ENCODE data around the gene MGAT4C.

Gene MGAT4C

GRCh38 chr12:85975716-85976115, 280.5 kb downstream of the MGAT4C start:
- DNase-seq (ENCODE audit: low spot score) = no peak

- no peak for DNase-seq (ENCODE audit: low spot score)
Observed at GRCh38 chr12:85971800-85972199, 284.4 kb downstream of the MGAT4C start.

DNA sequence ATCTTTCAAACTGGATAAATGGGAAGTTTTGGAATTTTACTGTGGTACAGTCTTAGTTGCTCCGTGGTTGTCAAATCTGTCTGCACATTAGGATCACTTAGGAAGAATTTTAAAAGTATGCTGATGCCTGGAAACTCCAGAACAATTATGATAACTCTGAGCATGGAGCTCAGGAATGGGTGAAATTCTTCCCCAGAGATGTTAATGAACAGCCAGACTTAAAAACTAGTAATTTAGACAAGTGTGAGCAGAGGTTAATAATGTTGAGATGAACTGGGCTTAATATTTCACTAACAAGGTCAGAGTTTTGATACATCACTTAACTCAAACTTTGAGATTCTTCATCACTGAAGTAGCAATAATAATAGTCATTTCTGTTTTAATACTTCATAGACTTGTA, 287.6 kb downstream of the MGAT4C start:
- no peak for DNase-seq (ENCODE audit: low spot score)

DNA sequence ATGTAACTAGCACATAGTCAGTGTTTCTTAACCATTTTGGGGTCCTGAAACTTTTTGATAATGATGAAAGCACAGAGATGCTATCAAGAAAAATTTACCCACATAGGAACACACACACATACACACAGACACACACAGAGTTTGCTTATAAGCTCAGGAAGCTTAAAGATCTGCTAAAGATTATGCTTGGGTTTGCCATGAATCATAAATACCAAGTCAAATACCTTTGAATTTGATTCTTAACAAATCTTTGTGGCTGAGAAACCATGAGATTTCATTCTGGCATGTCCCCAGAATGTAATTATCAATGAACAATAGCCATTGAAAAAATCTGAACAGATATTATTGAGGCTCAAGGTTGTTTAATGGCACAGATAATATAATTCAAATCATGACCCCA, 292.9 kb downstream of the MGAT4C start:
- DNase-seq (ENCODE audit: low spot score) = no peak

DNA sequence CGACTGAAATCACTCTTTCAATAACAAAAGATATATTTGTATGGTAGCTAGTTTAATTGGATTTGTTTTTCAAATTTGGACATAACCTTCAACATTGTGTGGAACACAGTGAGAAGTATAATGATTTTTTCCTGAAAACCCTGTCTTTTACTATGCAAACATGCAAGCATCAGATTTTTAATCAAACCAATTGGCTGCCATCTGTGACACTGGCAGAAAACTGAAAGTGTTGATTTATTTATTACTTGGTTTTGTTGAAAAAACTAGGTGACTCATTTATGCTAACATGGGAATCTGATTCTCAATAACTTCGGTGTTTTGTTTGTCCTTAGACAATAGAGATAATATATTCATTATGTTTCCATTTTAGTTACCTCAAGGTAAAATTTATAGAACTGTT, 300.1 kb downstream of the MGAT4C start:
- no peak for DNase-seq (ENCODE audit: low spot score)

GRCh38 chr12:85955127-85955526, 301.1 kb downstream of the MGAT4C start:
- DNase-seq (ENCODE audit: low spot score) = no peak

DNA sequence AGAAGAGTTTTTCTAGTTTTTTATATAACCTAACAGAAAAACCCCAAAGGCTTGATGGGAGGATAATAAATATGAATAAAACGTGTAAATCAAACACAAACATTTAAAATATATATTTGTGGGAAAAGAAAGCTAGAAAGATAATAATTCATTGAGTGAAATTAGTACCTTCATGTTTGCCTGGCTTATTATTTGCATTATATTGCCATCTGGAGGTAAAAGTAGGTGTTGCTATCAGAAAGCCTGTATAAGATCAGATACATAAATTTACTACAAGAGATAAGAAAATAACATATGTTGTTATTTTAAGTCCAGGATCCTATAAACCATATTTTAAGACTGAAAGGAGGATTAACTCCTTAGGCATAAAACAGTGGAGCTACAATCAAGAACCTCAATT, 304.4 kb downstream of the MGAT4C start:
- DNase-seq (ENCODE audit: low spot score) = peak; percentile 29

GRCh38 chr12:85949253-85949652, 306.9 kb downstream of the MGAT4C start:
- DNase-seq (ENCODE audit: low spot score) = no peak

DNA sequence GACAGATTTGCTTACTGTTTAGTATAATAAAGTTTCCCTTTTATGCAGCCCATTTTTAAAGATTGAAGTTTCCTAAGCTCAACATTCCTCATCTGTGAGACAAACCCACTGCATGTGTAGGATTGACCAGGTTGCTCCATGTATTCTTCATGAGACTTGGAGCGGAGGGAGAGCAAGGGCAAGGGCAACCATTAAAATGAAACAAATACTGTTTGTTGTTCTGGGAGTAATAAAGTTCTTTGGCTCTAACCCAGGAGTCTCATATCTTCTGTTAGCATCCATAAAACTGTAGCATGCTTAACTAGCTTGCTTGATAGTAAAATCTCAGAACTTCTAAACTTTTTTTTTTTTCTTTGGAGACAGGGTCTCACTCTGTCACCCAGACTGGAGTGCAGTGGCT, 307.9 kb downstream of the MGAT4C start:
- no peak for DNase-seq (ENCODE audit: low spot score)

DNA sequence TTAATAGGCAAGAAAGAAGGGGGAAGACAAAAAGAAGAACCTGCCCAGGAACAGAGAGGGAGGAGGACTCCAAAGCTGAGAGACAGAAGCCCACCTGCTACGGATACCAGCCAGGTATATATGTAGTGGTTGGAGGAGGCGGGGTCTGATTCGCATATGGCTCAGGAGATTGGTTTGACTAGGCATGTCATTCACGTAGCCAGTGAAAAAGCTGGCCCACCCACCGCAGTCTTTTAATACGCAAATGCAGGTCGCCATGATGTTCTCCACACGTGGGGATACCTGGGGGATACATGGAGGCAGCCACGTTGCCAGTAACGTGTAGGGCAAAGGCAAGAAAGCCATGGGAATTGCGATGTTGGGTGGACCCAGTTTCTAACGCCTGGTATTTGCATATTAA, 308.9 kb downstream of the MGAT4C start:
- no peak for DNase-seq (ENCODE audit: low spot score)

DNA sequence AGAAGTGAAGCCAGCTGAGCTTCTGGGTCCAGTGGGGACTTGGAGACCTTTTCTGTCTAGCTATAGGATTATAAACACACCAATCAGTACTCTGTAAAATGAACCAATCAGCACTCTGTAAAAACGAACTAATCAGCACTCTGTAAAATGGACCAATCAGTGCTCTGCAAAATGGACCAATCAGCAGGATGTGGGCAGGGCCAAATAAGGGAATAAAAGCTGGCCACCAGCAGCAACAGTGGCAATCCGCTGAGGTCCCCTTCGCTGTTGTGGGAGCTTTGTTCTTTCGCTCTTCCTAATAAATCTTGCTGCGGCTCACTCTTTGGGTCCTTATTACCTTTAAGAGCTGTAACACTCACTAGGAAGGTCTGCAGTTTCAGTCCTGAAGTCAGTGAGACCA, 309.8 kb downstream of the MGAT4C start:
- no peak for DNase-seq (ENCODE audit: low spot score)

DNA sequence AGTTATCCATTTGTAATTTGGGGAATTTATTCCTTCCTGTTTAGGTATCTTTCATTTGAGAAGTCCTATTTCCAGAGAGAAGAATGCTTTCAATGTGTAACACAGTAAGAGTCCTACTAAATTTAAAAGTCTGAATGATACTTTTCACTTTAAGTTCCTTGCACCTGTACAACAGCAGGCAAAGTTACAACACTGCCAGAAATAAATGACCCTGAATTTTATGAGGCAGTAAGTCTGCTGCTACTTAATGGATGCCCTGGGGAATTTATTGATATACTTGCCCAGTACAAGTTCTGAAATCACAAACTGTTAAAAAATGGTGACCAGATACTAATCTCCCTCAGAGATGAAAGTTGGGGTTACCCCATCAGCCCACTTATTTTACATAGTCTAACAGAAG, 329.0 kb downstream of the MGAT4C start:
- DNase-seq (ENCODE audit: low spot score) = no peak

DNA sequence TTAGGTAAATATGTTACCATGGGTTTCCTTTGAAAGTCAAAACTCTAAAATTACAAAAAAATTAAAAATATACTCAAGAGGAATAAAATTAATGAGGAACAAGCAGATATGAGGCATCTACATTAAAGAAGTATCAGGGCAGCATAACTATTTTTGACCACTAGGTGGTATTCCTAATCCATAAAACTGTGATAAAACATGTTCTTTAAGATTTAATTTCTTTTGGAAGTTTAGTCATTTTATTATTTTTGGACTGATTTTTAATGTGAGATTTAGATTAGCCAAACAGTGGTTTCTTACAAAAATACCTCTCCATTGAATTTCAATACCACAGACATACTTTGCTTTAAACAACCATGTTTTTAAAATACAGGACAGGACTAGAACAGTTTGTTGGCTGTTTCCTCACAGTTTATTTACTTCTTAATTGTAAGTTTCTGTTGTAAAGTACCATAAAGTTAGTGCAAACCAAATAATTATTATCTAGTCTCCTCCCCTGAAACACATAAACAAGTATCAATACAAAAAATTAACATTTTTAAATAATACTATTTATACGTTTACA, 332.3 kb downstream of the MGAT4C start:
- DNase-seq (ENCODE audit: low spot score) = peak; percentile 20

DNA sequence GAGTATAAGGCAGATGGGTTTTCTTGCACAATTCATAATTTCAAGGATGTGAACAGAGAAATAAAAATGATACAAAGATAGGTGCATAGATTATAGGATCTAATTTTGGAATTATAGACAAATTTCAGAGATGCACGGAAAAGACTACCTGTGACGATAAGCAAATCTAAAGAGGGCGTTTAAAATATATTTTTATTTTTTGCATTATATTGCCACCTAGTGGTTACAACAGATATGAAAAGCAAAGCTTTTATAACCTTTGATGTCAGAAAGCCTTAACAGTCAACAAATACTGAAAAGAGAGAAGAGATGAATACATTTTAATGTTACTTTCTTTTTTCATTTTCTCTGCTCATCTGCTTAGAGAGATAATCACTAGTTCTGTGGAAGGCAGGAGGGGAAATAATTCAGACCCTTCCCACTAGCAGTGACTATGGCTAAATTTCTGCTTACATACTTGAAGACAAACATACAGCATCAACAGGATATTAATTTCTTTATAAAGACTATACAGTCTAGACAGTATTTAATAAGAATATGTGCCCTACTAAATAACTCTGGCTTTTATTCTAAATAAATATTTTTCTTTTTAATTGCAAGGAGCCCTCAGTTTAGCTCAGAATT, 335.8 kb downstream of the MGAT4C start:
- DNase-seq (ENCODE audit: low spot score) = peak; percentile 67

Data from LoVo (cell line).